Uterus (tissue), 2 donors: Measurements from ENCODE around the gene TAAR9.

Experiments used
- CTCF ChIP-seq, 4 experiments: fragments of 200-600 bp in 2 of 4; fragments of 450-650 bp in 2 of 4; sonication (generic) in 2 of 4; IDR thresholded peaks; one replicate each; pipeline ENCODE4 v1.5.1; 2016 to 2019; ENCODE audit warnings: antibody characterized with exemption in 4 of 4, mild to moderate bottlenecking in 2 of 4, moderate library complexity in 1 of 4
- POLR2A ChIP-seq, 2 donors: fragments of 450-650 bp; IDR thresholded peaks; one replicate each; pipeline ENCODE4 v1.6.1; 2016; ENCODE audit warnings: antibody characterized with exemption in 2 of 2, mild to moderate bottlenecking in 1 of 2, moderate library complexity in 1 of 2

- TF ChIP-seq POLR2A (IDR thresholded peaks at IDR 0.05) (no peak), CTCF (IDR thresholded peaks at IDR 0.05) (no peak)
Observed at GRCh38 chr6:132526461-132526860, 11.6 kb upstream of the TAAR9 start.
